Measurements from ENCODE around the gene C1QTNF1.
"Not testable (repeated sequence)": the region's sequence is repeated elsewhere in the genome, so short reads cannot be mapped to it uniquely, and the experiment has no call there.

C1QTNF1 gene

DNA sequence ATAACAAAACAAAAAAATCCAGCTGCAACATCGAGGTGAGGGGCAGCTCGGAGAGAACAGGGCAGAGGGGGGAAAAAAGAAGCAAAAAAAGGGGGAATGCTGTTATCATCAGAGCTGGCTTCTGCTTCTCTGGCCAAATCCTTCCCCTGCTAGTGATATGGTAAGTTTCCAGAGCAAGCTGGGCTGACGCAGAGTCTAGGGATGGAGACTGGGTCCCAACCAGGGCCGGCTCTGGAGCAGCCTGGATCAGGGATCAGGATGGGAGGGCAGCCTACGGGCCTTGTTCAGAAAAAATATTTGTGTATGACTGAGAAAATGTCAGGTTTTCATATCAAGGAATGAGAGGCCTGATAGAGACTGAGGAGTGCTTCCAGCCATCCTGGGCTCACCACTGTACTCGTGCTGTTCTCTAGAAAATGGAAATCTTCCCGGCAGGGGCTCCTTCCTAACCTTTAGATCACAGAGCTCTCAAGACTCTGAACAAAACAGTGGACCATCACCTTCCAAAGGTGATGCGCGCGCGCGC, 726 bp upstream of the C1QTNF1 start:
- no peak for DNase-seq (ENCODE audit: low read depth, low spot score)

DNA sequence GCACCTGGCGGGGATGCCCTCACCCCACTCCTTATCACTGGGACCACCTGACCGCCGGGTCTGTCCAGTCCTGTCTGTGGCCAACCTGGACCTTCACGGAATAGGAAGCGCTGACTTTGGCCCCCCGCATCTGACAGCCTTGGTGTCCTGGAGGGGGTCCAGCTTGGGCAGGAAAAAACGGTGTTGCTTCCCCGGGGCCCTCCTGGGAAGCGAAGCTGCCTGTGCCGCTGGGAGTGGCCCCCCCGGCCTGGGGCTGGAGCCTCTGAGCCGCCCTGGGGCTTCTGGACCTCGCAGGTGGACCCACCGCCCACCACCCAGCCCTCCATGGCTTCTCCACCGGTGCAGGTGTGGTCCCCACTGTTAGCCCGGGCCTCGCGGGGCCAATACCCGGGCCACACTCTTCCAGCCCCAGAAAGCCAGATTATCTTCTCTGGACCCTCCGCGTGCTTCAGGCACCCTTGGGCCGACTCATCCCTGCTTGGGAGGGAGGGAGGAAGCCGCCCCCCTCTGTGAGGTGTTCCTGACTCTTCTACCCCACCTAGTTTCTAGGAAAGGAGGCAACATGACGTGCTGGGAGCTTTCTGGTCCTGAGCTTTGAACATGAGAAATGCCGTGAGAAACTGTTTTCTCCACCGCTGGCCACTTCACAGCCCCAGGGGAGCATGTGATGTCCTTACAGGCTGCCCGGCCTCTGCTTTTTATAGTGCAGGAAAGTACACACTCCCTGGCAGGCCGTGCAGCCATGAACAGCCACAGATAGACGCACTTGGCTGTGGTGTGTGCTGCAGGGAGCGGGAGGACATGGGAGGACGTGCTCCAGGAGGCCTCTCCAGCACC, 1.1 kb downstream of the C1QTNF1 start:
- no peak for DNase-seq (ENCODE audit: low read depth, low spot score)

GRCh38 chr17:79026376-79027273, 2.7 kb downstream of the C1QTNF1 start:
- DNase-seq (ENCODE audit: low read depth, low spot score) = no peak

- DNase-seq (ENCODE audit: low read depth, low spot score) = no peak
These were observed 3.4 kb downstream of the C1QTNF1 start for GRCh38 chr17:79027274-79027924.

- DNase-seq (ENCODE audit: low read depth, low spot score) = no peak
These were observed 4.0 kb downstream of the C1QTNF1 start for GRCh38 chr17:79027925-79028491.

DNA sequence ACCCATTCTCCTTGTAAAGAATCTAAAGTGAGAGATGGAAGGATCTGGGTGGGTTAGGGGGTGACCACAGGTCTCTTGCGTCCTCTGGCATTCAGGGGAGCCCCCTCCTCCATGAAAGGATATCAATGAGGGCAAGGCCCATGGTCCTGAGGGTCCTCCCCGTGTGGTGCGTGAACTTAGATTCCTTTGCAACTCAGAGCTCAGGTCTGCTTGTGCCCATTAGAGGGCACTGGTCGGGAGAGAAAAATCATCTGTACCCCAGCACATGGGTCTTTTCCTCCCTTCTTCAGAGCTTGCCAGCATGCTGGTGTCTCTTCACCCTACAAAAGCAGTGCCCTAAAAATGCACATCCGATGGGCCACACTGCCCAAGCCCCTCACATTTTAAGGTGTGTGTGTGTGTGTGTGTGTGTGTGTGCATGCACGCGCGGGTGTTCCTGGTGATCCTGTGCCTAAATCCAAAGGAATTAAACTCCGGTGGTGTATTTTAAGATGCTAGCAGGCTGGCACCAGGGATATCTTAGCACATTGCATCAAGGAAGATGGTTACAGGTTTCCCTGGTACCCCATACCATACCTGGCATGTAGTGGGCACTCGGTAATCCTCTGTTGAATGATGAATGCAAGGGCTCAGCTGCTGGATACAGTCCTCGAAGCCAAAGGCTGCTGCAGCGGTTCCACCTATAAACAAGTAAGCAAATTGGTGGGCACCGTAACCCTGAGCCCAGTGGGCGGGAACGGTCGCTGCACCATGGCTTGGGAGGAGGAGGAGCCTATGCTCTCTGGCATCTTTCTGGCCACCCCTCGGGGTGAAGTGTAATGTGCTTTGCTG, 4.7 kb downstream of the C1QTNF1 start:
- no peak for DNase-seq (ENCODE audit: low read depth, low spot score)

DNA sequence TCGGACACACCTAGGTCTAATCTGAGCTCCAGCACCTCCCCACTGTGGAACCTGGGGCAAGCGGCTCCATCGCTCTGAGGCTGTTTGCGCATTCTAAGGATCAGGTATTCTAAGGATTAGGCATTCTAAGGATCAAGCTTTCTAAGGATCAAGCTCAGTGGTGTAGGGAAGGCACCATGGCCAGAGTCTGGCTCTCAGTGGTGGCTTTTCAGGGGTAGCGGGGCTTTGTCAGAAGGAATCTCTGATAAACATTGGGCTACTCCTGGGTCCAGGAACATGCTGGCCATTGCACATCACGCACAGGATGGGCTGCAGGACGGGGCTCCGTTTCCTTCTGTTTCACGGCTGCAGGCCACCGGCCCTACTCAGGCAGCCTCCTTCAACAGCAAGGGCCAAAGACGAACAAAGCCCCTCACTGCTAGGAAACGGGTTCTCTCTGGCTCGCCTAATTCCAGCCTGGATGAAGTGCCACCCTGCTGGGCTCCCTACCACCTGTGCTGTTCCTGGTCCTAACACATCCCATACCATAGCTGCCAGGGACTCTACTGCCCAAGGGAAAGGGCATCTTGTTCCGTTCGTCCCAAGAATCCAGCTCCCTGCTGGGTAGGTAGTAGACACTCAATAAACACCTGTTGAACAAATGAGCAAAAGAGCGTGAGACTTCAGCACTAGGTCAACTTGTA, 5.5 kb downstream of the C1QTNF1 start:
- no peak for DNase-seq (ENCODE audit: low read depth, low spot score)

- not testable (repeated sequence) for DNase-seq (ENCODE audit: low read depth, low spot score)
These were observed 6.7 kb downstream of the C1QTNF1 start for GRCh38 chr17:79030636-79031035.

- DNase-seq (ENCODE audit: low read depth, low spot score) = no peak
These were observed 8.3 kb downstream of the C1QTNF1 start for GRCh38 chr17:79031996-79032875.

GRCh38 chr17:79033046-79033616, 9.2 kb downstream of the C1QTNF1 start:
- DNase-seq (ENCODE audit: low read depth, low spot score) = no peak

DNA sequence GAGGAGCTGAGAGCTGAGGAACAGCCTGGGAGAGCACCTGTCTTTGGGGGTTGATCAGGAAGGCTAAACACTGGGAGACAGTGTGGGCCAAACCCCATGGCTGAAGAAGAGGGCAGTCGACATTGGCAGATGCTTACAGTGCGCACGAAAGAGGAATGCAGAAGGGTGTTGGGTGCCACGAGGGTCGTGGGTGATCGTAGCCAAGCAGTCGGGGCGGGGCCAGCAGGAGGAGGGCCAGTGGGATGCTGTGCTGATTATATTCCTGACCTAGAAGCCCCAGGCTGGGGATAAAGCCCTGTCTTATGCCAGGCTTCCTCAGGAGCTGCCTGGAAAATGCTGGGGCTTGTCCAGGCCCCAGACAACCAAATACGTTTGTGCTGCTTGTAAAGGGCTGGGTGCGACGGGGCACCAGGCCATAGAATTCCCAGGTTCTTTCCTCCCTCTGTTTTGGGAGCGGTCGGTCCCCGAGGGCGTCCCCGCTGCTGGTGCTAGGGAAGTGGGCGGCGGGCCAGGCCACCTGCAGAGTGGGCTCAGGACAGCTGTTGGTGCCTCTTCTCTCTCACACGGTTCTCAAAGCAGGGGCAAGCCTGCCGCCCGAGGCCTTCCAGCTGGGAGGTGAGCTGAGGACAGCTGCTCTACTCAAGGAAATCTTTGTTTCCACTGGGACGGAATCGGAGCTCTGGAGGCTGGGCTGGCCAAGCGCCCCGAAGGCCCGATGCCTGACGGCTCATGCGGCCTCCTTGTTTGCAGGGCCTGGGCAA, 10.0 kb downstream of the C1QTNF1 start:
- no peak for DNase-seq (ENCODE audit: low read depth, low spot score)

DNA sequence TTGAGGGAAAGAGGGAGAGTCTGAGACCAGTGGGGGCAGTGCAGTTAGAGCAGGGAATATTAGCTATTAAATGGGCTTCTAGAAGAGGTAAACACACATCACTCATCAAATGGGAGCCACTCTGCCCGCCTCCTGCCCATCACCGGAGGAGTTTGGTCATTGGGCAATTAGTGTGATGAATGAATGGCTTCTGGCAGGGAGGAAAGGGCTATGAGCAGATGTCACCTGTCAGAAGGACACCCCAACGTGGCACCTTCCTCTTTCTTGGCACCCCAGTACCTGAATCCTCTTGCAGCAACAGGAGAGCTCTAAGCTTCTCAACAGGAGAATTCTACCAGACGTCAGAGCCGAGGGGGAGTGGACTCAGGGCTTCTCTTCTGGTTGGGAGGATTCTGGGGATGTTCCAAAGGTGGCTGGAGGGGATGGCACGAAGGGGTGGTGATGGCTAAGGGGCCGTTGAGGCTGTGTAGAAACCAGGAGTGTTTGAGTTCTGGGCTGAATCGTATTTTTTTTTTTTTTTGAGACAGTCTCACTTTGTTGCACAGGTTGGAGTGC, 11.0 kb downstream of the C1QTNF1 start:
- DNase-seq (ENCODE audit: low read depth, low spot score) = no peak

- DNase-seq (ENCODE audit: low read depth, low spot score) = no peak
These were observed 11.7 kb downstream of the C1QTNF1 start for GRCh38 chr17:79035686-79036085.

DNA sequence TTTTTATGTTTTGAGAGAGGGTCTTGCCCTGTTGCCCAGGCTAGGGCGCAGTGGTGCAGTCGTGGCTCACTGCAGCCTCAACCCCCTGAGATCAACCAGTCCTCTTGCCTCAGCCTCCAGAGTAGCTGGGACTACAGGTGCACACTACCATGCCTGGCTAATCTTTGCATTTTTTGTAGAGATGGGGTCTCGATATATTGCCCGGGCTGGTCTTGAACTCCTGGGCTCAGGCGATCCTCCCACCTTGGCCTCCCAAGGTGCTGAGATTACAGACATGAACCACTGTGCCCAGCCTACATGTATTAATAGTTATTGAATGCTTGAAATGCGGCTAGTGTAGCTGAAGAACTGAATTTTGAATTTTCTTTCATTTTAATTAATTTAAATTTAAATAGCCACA, 12.2 kb downstream of the C1QTNF1 start:
- no peak for DNase-seq (ENCODE audit: low read depth, low spot score)

DNA sequence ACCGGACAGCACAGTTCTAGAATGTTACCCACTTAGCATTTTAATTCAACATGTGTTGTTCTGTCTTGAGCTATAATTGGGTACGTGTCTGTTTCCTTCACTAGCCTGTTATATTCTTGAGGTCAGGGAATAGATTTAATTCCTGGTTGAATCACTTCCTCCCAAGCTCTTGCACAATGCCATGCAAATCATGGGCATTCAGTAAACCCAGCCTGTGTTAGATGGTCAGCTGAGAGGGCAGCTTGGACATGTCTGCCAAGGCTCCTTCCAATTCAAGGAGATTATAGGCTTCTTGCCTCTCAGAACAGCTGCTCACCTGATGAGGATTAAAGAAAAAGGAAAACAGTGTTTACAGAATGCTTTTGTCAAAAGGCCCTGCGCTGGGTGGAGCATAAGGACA, 12.6 kb downstream of the C1QTNF1 start:
- DNase-seq (ENCODE audit: low read depth, low spot score) = no peak

- no peak for DNase-seq (ENCODE audit: low read depth, low spot score)
These were observed 14.7 kb downstream of the C1QTNF1 start for GRCh38 chr17:79038545-79039135.

DNA sequence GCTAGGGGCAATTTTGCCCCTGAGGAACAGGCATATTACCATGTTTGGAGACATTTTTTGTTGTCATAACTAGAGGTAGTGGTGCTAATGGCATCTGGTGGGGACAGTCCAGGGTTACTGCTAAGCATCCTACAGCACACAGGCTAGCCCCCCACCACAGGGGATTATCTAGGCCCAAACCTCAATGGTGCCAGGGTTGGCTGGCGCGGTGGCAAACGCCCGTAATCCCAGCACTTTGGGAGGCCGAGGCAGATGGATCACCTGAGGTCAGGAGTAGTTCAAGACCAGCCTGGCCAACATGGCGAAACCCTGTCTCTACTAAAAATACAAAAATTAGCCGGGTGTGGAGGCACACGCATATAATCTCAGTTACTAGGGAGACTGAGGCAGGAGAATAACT, 15.2 kb downstream of the C1QTNF1 start:
- no peak for DNase-seq (ENCODE audit: low read depth, low spot score)
